Stimulated activated CD8-positive, alpha-beta memory T cell treated with anti-CD3 and anti-CD28 coated beads, Interleukin-7, amount 100 ng/mL, for 48 hours (primary cell): Measurements from ENCODE around the gene LAG3.

Source experiments
- DNase-seq, 2 donors: peaks; one replicate each; pipeline ENCODE4 v3.0.0-alpha.2; 2020; ENCODE audit warnings: low read depth in 1 of 2; ENCODE audit errors: extremely low read depth in 1 of 2

LAG3 gene

DNA sequence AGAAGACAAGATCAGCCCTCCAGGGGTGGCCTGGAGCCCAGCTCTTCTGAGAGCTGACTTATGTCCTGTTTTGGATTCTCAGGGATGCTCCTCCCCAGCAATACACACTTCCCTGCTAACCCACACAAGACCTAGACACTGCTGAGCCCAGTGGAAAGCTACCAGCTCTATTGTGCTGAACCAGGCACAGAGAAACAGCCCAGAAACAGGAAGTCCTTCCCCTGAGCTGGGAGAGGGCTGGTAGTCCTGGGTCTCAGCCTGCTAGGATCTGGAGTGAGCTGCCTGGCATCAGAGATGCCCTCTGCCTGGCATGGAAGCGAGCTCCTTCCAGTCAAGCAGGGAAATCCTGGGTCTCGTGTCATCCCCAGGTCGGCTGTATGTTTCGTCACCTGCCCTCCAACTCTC is 1.2 kb upstream of the LAG3 start:
- no peak for DNase-seq

DNA sequence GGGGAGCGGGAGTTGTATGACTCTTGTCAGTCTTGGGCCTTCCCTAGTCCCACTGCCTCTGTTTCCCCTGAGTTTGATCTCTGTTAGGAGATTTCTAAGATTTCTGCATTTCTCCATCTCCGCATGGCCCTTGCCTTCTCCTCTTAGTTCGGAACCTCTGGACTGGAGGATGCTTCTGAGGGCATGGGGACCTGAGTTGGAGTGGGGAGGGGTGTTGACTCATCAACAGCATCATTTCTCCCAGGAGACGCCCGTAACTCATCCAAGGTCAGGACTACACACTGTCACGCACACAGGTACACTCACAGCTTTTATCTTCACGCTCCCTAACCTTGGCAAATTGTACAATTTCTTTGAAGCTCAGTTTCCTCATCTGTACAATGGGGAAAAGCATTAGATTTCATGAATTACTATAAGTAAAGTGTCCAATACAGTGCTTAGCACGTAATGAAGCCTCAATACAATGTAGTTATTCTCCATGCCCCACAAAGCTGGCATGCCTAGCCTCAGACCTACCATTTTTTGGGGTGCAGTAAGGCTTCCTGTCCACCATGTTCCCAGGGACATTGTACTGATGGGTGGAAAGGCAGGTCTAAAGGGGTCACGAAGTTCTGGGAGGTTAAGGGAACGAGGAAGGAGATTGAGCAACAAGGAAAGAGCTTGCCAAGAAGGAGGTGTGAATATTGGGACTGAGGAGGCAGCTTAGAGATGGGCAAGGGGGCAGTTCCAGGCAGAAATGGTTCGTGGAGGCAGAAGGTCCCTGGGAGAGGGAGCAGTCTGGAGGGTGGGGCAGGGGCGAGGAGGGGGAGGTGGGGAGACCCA is 600 bp upstream of the LAG3 start:
- no peak for DNase-seq

DNA sequence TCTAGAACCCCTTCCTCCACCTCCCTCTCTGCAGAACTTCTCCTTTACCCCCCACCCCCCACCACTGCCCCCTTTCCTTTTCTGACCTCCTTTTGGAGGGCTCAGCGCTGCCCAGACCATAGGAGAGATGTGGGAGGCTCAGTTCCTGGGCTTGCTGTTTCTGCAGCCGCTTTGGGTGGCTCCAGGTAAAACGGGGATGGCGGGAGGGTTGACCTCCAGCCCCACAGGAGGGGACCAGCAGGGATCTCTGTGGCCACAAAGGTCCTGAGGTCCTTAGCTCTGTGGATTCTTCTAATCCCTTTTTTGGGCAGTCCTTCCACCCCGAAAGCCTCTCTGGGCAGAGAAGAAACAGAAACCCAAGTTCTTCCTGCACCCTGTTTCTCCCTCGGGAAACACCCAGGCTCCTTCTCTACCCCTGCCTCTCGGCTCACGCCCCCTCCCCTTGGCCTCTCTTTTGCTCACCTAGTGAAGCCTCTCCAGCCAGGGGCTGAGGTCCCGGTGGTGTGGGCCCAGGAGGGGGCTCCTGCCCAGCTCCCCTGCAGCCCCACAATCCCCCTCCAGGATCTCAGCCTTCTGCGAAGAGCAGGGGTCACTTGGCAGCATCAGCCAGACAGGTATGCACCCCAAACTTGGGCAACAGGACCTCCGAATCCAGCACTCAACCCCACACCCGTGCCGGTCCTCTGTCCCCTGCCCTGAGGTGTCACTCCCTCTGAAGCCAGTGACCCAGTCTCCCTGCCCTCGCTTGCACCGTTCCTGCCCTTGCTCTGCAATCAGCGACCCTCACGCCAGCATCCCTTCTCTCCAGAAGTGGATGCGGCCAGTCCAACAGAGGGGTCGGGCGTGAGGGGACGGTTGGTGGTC is 638 bp downstream of the LAG3 start:
- DNase-seq: no peak

DNA sequence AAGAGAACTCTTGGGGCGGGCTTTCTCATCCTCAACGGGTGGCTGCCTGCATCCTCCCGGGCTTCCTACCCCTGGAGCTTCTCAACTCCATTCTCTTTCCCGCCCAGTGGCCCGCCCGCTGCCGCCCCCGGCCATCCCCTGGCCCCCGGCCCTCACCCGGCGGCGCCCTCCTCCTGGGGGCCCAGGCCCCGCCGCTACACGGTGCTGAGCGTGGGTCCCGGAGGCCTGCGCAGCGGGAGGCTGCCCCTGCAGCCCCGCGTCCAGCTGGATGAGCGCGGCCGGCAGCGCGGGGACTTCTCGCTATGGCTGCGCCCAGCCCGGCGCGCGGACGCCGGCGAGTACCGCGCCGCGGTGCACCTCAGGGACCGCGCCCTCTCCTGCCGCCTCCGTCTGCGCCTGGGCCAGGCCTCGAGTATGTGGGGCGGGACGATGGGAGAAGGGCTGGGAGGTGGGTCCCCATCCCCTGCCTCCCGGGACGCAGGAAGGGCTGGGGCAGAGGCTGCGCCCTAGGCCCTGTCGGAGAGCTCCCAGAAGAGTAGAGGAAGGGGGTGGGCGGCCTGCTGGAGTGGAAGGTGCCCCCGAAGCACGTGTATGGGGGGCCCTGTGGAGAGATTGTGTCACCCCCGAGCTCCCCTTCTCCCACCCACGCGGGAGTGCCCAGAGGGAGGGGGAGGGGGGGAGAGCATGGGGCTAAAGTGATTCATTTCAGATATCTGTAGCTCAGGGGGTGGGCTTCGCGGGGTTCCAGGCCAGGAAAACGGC is 1.5 kb downstream of the LAG3 start:
- peak in 1 of 2 donors; percentile 86 for DNase-seq

DNA sequence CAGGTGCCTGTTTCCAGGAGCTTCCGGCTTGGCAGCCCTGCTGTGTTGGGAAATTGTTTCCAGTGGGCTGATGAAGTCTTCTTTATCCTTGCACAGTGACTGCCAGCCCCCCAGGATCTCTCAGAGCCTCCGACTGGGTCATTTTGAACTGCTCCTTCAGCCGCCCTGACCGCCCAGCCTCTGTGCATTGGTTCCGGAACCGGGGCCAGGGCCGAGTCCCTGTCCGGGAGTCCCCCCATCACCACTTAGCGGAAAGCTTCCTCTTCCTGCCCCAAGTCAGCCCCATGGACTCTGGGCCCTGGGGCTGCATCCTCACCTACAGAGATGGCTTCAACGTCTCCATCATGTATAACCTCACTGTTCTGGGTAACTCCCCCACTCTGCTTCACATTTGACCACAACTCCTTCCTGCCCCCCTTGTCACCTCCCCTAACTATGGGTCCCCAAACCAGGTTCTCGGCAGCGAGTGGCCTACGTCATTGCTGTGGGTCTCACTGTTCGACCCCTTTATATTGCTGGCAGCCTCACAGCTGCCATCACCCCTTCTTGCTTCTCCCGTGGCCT is 2.3 kb downstream of the LAG3 start:
- peak in 1 of 2 donors; percentile 62 for DNase-seq

DNA sequence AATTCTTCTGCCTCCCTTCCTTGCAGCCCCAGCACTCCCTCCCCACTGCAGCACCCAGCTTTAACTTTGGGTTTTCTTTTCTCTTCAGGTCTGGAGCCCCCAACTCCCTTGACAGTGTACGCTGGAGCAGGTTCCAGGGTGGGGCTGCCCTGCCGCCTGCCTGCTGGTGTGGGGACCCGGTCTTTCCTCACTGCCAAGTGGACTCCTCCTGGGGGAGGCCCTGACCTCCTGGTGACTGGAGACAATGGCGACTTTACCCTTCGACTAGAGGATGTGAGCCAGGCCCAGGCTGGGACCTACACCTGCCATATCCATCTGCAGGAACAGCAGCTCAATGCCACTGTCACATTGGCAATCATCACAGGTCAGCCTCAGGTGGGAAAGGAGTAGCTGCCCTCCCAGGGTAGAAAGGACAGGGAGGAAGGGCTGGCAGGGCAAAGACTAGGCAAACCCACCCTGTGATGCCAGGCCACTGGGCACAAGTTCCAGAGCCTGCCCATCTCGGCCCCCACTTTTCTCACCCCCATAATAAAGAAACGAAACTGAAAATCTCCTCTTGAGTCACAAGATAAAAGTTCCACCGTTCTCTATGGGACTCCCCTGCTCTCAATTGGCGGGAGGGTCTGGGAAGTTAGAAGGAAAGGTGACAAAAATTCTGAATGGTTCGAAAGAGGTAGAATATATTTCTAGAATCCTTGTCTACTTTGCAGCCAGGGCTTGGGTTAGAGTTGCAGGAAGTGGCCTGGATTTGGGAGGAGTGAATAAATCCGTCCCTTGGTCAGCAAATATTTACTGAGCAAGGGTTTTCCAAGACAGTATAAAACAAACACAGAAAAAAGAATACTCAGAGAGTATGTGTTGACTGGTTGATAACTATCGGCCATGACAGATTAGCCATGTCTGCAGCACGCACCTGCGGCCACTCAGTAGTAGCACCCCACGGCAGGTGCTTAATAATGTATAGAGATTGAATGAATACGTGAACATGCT is 3.2 kb downstream of the LAG3 start:
- no peak for DNase-seq

DNA sequence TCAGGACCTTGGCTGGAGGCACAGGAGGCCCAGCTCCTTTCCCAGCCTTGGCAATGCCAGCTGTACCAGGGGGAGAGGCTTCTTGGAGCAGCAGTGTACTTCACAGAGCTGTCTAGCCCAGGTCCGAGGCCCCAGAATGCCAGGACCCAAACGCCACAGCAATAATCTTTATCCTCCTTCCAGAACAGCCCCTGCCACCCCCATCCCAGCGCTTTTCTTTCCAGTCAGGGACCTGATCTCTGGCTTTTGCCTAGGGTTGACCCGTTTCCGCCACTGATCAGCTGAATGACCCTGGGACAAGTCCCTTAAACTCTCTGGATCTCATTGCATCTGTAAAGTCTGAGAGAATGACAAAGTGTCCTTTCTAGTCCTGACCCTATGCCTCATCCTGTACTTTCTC is 5.1 kb downstream of the LAG3 start:
- DNase-seq: no peak

DNA sequence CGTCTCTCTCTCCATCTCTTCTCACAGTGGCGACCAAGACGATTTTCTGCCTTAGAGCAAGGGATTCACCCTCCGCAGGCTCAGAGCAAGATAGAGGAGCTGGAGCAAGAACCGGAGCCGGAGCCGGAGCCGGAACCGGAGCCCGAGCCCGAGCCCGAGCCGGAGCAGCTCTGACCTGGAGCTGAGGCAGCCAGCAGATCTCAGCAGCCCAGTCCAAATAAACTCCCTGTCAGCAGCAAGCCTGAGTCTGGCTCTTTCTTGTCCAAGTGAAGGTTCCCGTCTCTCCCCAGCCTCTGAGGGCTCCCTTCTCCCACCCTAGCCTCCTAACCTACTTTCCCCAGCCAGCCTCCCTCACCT is 5.9 kb downstream of the LAG3 start:
- DNase-seq: no peak

DNA sequence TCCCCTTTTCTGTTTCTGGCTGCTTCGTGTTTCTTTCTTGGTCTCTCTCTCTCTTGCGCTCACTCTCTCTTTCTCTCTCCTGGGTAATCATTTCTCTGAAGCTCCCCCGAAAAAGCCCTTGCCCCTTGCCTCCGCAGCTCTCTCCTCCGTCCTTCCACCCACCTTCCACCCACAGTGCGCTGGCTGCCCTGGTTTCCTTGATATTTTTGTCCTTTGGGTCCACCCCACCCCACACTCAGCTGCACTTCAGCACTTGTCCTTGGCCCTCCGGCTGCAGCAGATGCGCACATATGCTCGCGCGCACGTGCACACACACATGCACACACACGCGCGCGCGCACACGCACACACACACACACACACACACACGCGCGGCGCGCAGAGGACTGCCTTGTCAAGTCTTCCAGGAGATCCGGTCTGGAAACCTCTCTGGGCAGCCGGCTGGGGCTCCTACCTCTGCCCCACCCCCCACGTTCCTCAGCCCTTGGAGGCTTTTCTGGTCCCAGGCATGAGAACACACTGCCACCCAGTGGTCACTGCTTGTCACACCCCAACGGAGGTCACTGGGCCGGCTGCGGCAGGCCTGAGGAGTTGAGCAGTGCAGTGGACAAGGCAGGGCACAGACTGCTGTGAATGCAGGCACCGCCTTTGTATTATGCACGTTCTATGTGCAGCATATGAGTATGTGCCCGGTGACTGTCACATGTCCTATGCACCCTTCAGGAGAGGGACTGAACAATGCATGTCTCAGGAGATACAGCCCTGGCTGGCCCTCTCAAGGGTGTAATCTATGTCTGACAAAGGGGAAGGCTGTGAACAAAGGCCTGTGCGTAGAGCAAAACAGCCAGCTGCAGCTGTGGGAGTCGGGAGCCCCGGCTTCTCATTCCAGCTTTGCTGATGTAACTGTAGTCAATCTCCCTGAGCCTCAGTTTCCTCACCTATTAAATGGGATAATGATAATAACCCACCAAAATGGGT is 6.5 kb downstream of the LAG3 start:
- peak in 1 of 2 donors; percentile 86 for DNase-seq

DNA sequence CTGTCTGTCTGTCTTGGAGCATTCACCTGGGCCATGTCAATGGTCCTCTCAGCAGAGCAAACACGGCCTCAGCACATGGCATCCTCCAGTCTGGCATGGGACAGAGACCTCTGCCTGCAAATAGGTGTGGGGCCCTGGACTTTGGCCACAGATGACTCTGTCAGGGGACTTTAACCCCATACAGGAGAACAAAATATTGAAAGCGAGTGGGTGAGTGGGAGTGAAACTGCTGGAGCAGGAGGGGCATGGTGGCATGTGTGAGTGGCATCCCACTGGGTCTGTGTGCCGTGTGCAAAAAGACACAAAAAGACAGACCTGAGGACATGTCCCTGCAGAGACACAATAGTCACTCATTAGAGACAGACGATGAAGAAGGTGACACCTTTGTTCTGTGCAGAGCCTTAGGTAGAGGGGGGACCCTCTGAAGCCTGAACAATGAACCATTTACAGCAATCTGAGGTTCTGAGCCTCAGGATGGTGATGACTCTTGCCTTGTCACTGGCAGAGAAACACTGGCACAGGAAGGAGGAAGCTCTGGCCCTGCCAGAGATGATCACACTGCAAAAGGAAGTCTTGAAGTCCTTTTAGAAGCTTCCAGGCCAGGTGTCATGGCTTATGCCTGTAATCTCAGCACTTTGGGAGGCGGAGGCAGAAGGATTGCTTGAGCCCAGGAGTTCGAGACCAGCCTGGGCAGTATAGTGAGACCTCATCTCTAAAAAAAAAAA is 7.5 kb downstream of the LAG3 start:
- no peak for DNase-seq

DNA sequence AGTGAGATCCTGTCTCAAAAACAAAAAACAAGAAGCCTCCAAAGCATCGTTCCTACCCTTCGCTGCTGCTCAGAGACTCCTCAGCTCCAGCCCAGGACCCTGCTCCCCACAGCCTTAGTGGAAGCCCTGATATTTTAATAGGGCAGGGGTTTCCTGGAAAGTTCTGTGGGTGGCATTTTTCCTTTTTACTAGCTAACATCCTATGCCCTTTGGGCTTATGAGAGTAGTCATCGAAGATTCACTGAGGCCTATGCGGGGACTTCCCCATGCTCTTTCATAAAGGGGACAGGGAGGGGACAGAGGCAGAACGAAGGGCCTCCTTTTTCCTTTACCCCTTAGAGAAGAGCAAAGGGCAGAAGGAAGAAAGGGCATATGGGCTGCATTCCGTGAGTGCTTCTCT is 8.3 kb downstream of the LAG3 start:
- no peak for DNase-seq

DNA sequence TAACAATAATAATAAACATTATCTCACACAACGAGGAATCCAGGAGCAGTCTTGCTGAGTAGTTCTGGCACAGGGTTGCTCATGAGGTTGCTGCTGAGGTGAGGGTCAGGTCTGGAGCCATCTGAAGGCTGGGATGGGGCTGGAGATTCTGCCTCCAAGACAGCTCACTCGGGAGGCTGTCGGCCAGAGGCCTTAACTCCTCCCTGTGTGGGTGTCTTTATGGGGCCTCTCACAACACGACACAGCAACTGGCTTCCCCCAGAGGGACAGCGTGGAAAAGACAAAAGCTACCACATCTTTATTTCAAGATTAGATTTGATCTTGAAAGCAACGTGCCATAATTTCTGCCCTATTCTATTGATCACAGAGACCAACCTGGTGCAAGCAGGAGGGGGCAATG is 9.8 kb downstream of the LAG3 start:
- DNase-seq: no peak

DNA sequence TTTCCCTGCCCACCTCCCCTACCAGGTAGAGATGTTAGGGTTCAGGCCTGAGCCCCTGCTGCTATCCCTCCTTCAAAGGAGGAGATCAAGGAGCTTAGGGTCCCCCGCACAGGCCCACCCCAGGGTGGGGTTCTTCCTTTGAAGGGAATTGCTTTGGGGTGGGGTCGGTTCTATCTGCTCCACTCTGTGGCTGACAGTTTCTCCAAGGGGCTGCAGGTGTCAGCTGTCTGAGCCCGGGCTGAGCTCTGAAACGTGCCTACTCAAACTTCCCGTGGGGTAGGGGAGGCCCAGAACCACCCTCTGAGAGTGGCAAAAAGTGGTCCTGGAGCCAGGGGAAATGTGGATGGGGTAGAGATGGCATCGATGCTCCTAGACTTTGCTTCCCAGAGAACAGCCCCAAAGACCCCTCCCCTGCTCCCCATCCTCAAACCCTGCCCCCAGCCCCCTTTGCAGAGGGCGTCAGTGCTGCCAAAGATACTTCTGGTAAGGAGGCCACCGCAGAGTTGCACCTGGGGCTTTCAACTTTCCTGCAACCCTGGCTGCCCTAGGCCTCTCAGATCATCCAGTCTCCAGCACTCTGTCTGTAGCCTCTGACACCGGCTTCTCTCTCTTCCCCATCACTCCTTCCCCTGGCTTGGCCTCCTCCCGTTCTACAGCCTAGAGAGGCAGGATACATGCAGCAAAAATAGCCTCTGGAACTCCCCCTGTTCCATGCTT is 10.7 kb downstream of the LAG3 start:
- no peak for DNase-seq

DNA sequence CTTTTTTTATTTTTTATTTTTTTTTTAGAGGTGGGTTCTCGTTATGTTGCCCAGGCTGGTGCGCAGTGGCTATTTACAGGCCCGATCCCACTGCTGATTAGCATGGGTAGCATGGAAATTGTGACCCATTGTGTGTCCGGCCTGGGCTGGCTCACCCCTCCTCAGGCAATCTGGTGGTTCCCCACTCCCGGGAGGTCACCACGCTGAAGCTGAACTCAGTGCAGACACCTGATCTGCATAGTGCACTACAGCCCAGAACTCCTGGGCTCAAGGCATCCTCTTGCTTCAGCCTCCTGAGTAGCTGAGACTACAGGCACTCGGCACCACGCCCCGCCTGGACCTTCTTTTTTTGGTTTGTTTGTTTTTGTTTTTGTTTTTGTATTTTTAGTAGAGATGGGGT is 11.5 kb downstream of the LAG3 start:
- DNase-seq: no peak

DNA sequence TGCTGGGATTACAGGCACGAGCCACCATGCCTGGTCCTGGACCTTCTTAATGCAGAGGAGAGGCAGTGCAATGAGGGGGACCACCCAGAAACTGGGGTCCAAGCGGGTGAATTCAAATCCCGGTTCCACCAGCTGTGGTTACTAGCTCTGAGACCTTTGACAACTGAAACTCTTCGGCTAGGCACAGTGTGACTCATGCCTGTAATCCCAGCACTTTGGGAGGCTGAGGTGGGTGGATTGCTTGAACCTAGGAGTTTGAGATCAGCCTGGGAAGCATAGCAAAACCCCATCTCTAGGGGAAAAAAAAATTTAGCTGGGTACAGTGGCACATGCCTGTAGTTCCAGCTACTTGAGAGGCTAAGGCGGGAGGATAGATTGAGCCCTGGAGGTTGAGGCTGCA is 12.0 kb downstream of the LAG3 start:
- no peak for DNase-seq

DNA sequence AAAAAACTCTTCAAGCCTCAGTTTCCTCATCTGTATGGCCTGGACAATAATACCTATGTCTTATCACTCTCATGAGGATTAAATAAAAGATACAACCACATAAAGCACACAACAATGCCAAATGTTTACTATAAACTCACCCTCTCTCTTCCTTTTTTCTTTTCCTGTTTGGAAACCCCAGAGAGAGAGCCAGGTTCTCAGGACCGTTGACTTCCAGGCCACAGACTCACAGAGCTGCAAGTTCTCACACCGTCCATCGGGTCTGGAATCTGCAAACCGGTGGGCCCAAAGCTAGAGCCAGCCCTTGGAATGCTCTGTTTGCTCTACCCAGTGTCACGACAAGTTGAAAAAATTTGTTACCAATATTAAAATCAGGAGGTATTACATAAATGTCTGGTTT is 12.4 kb downstream of the LAG3 start:
- no peak for DNase-seq

DNA sequence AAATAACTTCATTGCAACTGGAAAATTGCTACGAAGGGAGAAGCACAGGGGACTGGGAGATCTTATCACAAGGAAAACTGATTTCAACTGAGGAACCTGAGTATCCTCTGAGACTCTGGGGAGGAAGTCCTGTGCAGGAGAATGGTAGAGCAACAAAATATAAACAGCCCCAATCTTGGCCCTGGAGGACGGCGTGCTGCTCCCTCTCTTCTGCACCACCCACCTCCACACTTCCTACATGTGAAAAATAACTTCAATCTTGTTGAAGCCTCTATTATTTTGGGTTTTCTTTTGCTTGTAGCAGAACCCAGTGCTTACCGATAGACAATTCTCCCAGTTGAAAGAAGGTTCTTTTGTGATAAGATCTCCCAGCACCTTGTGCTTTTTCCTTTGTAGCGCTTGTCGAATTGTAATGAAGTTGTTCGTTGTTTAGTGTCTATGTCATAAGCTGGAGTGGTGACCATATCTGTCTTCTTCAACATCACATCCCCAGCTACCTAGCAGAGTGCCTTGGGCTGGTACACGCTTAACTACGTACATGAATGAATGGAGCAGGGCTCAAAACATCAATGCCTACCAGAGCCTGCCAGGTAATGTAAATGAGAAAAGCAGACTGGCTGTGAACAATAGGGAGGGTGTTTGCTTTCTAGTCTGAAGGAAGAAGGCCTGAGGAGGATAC is 14.2 kb downstream of the LAG3 start:
- no peak for DNase-seq
